Dedifferentiated amniotic fluid mesenchymal stem cell (primary cell): ENCODE measurements around the gene GOSR1.
"Not testable (repeated sequence)": the region's sequence is repeated elsewhere in the genome, so short reads cannot be mapped to it uniquely, and the experiment has no call there.

ENCODE experiments used
- DNase-seq: peaks from one replicate; pipeline ENCODE4 v3.0.0-alpha.2; 2016; ENCODE audit errors: extremely low spot score

The GOSR1 gene

DNA sequence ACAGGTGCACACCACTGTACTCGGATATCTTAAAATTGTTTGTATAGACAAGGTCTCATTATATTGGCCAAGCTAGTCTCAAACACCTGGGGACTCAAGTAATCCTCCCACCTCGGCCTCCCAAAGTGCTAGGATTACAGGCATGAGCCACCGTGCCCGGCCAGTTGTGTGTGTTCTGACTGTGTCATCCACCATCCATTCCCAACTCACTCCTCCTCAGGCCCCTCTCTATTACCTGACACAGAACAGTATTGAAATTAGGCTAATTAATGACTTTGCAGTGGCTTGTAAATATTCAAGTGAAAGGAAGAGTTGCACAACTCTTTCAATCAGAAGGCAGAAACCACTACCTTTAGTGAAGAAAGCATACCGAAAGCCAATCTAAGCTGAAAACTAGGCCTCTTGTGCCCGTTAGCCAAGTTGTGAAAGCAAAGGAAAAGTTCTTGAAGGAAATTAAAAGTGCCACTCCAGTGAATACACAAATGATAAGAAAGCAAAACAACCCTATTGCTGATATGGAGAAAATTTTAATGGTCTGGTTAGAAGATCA is 28.7 kb downstream of the GOSR1 start:
- no peak for DNase-seq

DNA sequence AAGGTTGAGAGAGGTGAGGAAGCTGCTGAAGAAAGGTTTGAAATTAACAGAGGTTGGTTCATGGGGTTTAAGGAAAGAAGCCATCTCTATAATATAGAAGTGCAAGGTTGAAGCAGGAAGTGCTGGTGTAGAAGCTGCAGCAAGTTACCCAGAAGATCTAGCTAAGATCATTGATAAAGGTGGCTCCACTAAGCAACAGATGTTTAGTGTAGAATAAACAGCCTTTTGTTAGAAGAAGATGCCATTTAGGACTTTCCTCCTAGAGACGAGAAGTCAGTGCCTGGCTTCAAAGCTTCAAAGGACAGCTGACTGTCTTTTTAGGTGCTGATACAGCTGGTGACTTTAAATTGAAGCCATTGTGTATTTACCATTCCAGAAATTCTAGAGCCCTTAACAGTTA is 29.3 kb downstream of the GOSR1 start:
- no peak for DNase-seq

DNA sequence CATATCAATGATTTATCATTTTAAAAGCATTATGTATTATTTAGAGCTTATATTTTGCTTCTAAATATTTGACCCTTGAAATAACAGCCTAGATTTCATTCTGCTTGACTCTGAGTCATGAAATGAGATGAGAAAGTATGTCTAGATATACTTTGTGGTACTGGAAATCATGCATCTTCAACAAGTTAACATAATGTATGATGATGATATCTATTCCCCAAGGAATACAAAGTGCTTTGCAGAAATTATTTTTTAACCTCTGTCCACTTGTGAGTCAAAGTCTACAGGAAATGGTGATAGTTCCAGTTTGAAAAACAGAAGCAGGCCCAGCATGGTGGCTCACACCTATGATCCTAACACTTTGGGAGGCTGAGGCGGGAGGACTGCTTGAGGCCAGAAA is 36.1 kb downstream of the GOSR1 start:
- no peak for DNase-seq

DNA sequence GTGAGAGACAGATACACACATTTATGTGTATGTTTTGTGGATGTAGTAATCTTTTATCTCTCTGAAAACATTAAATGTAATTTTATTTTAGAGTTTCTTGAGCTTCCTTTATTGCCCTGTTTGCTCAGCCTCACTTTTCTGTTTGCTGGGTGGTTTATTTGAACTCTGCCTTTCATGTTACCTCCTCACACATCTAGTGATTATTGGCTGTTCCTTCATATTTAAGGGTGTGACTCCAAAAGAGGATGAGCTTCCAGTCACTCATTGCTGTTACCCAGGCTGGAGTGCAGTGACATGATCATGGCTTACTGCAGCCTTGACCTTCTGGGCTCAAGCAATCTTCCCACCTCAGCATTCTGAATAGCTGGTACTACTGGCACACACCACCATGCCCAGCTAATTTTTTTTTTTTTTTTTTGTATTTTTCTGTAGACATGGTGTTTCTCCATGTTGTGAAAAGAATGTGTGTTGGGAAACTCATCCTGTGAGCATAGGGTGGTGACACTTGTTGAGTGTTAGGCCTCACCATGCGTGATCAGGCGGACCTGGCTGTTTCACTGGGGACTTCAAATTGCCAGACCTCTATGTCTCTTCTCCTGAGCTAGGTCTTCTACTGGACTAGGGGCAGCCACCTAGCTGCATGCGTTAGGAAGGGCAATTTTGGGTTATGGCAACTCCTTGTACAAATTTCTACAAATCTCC is 37.8 kb downstream of the GOSR1 start:
- DNase-seq, result no peak

DNA sequence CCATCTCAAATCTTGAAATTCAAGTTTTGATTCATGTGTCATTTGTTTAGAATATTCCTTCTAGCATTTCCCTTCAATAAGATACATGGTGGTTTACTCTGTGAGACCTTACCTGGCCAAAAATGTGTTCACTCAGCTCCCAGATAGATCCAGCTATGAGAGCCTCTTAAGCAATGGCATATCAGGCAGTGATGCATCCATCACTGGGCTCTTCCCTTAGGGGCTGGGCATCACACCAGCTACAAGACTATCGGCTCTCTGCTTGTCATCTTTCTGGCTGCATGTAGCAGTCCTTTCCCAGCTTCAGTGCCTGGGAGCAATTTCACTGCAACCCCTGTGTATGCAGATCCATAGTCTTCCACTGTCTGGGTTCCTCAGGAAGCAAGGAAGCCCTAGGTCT is 40.6 kb downstream of the GOSR1 start:
- DNase-seq, result no peak

DNA sequence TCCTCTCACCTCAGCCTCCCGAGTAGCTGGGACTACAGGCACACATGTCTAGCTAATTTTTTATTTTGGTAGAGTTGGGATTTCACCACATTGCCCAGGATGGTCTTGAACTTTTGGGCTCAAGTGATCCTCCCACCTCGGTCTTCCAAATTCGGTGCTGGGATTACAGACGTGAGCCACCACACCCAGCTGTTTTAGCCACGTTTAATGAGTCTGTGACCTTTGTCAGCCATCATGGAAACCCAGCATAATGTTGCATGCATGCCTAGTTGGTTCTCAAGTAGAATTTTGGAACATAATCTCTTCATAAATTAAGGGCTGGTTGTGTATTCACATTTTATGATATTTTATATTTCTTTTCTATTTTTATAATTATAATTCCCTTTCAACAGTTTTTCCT is 42.0 kb downstream of the GOSR1 start:
- no peak for DNase-seq

DNA sequence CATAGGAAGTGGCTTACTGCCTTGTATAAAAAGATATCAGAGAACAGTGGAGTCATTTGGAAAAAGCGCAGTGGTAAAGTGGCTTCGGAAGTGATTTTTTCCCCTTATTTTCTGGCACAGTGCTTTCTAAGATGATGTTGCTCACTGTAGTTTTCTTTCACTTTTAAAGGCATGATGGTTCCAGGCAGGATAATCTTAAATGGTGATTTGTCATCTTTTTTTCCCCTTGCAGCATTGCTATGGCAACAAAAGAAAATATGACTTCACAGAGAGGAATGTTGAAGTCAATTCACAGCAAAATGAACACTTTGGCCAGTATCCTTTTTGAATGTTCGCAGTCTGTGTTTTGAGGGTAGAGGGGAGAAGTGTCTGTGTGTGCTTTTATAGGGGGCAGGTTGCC is 42.5 kb downstream of the GOSR1 start:
- peak; percentile 95 for DNase-seq

DNA sequence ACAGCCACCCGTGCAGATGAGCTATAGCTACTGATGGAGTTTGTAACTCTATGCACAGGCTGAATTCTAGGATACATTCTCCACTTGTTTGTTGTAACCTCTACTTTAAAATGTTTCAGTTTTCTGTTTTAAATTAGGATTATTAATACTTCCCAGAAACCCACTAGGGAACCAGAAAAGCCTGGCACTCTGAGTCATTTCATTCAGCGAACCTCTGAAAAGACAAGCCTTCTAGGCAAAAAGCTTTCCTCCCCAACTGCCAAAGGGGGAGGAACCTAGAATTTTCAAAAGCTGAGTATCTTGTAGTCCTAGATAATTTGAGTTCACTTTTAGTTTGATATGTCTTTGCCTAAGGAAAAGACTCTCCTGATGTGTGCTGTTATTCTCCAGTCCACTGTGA is 43.2 kb downstream of the GOSR1 start:
- DNase-seq, result peak; percentile 49

DNA sequence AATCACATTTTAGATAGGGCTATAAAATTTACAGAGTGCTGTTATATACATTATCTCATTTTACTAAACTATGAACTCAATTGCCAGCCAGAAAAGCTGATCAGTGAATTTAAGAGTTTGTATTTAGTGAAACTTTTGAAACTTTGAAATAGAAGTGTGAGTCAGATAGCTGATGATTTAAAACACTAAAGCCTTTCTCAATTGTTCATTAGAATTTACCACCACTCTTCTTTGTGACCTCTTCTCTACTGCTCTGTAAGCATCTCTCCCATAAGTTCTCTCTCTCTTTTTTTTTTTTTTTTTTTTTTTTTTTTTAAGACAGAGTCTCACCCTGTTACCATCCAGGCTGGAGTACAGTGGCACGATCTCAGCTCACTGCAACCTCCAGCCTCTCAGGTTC is 43.7 kb downstream of the GOSR1 start:
- no peak for DNase-seq

DNA sequence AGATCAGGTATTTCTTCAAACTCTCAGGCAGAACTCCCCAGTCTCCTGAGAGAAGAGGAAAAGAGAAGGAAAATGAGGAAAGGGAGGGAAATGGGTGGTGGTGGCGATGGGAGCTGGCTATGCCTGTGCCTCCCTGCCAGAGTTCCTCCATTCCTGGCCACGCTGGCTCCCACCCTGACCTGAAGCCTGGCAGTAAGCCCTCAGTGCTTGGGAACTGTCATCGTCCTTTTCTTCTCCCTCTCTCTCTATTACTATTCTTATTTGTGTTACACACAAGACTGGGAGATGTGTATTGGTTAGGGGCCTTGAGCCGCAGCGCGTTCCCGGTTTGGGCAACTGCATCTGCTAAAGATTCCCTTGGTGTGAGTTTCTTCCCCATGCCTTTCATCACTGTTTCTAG is 44.6 kb downstream of the GOSR1 start:
- no peak for DNase-seq

DNA sequence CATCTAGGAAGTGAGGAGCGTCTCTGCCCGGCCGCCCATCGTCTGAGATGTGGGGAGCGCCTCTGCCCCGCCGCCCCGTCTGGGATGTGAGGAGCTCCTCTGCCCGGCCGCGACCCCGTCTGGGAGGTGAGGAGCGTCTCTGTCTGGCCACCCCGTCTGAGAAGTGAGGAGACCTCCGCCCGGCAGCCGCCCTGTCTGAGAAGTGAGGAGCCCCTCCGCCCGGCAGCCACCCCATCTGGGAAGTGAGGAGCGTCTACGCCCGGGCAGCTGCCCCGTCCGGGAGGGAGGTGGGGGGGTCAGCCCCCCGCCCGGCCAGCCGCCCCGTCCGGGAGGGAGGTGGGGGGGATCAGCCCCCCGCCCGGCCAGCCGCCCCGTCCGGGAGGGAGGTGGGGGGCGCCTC is 46.0 kb downstream of the GOSR1 start:
- not testable (repeated sequence) for DNase-seq

DNA sequence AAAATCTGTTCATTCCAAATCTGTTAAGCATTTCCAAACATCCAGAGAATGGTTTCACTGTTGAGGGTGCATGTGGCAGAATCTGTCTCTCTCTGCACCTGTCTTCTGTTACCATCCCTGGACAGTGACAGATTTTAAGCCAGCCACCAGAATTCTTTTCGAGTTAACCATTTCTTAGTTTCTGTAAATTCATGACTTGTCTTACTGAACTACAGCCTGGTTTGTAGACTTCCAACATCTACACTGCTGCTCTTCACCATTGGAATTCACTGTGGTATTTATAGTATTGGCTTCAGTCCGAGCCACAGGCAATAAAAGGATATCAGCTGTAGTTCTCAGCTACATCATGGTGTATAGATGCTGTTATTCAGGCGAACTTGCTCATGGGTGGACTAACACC is 47.6 kb downstream of the GOSR1 start:
- DNase-seq, result no peak

DNA sequence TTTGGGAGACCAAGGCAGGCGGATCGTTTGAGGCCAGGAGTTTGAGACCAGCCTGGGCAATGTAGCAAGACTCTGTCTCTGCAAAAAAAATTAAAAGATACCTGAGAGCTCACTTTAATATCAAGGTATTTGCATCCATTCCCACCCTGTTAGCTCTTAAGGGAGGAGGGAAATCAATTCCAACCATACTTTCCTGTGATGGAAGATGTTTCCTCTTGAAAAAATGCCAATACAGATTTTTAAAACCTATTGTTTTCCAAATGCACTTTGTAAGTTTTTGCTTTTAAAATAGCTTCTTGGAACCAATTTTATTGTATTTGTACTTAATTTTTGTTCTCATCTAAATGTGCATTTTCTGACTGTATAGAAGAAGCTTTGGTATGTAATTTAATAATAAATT is 49.2 kb downstream of the GOSR1 start:
- DNase-seq, result no peak

DNA sequence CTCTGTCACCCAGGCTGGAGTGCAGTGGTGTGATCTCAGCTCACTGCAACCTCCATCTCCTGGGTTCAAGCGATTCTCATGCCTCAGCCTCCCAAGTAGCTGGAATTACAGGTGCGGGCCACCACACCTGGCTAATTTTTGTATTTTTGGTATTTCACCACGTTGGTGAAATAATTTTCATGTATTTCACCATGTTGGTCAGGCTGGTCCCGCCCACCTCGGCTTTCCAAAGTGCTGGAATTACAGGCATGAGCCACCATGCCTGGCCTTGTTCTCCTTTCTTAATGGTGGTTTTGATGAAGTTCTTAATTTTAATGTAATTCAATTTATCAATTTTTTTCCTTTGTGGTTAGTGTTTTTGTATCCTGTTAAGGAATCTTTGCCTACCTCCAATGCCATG is 51.5 kb downstream of the GOSR1 start:
- not testable (repeated sequence) for DNase-seq

DNA sequence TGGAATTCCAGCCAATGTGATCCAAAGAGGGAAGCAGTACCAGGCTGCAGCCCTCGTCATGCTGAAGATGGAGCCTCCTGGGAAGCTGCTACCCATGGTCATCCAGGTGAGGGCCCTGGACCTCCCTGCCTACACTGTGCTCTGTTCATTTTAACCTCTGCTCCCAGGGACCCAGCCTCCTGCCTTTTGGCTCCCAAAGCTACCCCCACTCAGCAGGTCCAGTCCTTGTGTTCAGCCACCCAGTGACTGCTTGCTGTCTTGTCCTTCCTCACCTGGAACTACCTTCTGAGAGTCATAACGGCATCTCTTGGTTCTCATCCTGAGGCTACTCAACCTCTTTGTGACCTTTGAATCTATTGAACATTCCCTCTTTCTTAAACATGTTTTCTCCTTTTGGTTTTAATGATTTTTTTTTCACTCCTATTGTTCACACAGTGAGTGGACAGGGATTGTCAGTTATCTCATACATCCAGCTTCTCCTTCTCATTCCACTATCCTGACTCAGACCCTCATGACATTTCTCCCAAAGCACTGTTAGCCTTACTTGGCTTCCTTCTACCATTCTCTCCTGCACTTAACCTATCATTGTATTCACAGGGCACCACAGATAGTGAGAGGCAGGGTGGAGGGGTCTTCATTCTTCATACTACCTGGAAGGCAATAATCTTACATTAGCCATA is 53.3 kb downstream of the GOSR1 start:
- DNase-seq, result no peak

DNA sequence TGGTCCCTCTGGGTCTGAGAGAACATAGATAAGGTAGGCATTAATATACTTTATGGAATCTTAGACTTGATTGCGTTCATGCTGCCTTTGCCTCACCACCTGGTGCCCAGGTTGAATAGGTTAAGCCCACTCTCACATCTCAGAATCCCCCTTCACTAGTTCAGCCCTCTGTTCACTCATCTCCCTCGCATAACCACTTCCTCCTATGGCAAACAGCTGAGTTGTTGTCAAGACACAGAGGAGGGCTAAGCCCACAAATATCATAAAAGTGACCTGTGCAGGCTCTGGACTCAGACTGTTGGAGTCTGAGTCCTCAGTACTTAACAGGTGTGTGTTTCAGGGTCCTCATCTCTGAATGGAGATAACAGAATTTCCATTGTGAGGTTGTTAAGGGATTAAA is 55.7 kb downstream of the GOSR1 start:
- DNase-seq, result no peak

DNA sequence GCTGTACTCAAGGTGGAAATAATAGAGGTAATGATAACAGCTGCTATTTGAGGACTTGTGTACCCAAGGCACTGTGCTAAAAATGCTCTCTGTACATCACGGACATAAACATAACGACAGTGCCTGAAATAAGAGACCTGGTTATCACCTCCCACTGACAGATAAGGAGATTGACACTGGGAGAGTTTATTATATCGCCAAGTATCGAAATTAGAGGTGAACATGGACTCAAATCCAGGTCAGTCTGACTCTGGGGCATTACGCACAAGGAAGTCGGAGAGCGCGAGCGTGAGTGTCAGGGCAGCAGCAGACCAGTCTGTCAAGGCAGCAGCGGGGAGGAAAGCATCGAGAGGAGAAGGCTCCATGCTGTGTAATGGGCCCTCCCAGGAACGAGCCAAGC is 57.1 kb downstream of the GOSR1 start:
- DNase-seq, result no peak

DNA sequence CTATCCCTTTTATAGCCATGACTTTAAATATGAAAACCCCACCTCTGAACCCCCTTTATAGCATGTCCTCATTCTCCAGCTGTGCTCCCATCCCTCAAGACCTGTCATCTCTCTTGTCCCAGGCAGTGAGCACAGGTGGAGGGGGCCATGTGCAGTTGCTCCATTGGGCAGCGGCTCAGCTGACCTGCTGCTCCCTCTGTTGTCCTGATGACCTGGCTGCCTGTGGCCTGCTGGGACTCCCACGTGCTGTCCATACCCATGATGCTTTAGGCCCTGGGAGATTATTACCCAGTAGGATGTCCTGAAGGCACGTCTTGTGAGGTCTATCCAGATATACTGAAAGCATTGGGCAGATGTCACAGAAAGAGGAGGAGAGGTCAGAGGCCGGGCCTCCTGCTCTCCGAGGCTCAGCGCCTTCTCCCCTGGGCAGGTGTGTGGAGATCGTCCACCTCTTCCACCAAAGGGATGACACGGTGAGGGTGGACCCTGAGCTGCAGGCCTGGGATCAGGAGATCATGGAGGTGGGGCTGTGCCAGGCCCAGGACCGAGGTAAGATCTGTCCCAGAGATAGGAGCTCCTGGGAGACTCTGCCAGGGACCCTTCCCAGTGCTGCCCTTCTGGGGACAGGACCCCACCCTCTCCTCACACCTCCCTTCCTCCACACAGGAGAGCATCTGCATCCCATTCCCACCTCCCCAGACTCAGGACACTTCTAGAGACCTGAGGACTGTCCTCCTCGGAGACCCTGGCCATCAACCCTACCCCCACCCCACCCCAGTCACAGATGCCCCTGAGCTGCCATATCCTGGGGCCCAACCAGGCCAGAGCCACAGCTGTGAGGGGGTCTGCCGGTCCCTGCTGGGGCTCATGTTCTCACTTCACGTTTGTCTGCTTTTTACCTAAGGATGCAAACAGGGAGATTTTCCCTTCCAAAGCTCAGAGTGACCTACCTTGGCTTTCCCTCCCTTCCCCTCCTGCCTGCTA is 58.0 kb downstream of the GOSR1 start:
- DNase-seq, result no peak

DNA sequence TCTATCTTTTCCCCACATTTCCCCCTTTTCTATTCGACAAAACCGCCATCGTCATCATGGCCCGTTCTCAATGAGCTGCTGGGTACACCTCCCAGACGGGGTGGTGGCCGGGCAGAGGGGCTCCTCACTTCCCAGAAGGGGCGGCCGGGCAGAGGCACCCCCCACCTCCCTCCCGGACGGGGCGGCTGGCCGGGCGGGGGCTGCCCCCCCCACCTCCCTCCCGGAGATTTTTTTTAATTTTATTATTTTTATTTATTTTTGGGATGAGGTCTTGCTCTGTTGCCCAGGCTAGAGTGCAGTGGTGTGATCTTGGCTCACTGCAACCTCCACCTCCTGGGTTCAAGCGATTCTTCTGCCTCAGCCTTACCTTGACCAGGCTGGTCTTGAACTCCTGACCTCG is 59.6 kb downstream of the GOSR1 start:
- DNase-seq, result not testable (repeated sequence)

DNA sequence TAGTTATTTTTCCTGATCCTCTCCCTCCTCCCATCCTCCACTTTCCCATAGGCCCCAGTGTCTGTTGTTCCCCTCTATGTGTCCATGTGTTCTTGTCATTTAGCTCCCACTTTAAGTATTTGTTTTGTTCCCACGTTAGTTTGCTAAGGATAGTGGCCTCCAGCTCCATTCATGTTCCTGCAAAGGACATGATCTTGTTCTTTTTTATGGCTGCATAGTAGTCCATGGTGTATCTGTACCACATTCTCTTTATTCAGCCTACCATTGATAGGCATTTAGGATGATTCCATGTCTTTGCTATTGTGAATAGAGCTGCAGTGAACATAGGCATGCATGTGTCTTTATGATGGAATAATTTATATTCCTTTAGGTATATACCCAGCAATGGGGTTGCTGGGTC is 60.5 kb downstream of the GOSR1 start:
- DNase-seq, result not testable (repeated sequence)

DNA sequence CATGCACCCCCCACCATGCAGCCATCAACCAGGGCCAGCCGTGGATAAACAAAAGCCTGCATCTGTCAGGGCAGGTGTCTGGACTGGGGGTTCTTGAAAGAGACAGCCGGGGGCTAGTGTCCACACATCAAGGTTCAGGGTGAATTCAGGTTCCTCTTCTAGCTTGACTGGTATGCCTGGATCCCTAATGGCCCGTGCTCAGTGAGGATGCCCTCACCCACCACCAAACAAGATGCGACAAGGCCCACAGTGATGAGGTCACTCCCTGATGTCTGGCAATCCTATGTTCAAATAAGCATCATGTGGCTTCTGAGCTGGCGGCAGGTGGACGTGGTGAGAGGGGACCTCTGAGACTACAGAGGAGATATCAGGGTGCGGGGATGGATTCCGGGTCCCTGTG is 64.6 kb downstream of the GOSR1 start:
- no peak for DNase-seq

DNA sequence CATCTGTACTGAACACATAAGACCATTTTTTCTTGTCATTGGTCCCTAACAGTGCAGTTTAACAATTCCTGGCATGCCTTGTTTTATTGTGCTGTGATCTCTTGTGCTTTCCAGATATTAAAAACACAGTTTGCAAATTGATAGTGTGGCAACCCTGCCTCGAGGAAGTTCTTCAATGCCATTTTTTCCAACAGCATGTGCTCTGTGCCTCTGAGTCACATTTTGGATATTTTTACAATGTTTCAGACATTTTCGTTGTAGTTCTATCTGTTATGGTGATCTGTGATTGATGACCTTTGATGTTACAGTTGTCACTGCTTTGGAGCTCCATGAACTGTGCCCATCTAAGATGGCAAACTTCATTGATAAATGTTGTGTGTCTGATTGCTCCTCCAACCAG is 66.2 kb downstream of the GOSR1 start:
- DNase-seq, result peak; percentile 15
